CD4-positive, alpha-beta T cell treated with Interleukin-2 at 100 ng/mL for 4 hours (primary cell): ENCODE results near the gene OR2C1.

Experiments
- DNase-seq: peaks from one replicate; pipeline ENCODE4 v3.0.0-alpha.2; 2020; ENCODE audit warnings: low spot score

The OR2C1 gene

GRCh38 chr16:3355589-3355988, at the start of gene OR2C1:
OR2C1 (plus strand) TSS chr16:3355889; CDS start chr16:3355941, 52 bp downstream.
- DNase-seq = no peak

- DNase-seq = no peak
Observed at GRCh38 chr16:3306078-3306477, 49.6 kb upstream of the OR2C1 start.

DNA sequence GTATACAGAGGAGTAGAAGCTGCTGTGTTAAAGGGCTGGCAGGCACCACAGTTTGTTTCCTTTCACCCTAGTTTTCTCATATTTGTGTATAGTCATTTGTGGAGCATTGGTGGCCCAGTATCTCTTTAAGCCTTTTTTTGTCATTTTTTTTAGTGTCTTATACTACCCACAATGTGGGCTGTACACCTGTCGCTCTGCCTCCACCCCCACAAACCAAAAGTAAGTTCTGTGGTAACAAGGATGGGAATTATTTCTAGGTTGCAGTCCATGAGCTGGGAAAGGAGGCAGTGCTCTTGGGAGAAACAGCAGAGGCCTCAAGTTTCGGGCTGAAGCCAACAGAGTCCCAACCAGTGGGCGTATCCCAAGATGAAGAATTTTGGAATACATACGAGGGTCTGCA, 44.2 kb upstream of the OR2C1 start:
- DNase-seq = no peak

DNA sequence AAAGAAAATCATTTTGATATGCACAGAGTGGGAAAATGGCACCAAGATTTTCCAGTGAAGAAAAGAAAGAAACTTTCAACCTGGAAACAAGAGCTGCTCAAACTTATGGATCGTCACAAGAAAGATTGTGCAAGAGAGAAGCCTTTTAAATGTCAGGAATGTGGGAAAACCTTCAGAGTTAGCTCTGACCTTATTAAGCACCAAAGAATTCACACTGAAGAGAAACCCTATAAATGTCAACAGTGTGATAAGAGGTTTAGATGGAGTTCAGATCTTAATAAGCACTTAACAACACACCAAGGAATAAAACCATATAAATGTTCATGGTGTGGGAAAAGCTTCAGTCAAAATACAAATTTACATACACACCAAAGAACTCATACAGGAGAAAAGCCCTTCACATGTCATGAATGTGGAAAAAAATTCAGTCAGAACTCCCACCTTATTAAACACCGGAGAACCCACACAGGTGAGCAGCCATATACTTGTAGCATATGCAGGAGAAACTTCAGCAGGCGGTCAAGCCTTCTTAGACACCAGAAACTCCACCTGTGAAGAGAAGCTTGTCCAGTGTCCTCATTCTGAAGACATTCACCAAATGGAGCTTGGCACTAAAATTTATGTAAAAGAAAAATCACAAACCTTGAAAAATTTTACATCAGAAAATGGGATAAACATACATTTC, 38.2 kb upstream of the OR2C1 start:
- DNase-seq = no peak

- no peak for DNase-seq
Observed at GRCh38 chr16:3321816-3322215, 33.9 kb upstream of the OR2C1 start.

- DNase-seq = no peak
Observed at GRCh38 chr16:3327514-3327913, 28.2 kb upstream of the OR2C1 start.

- DNase-seq = no peak
Observed at GRCh38 chr16:3328104-3328503, 27.6 kb upstream of the OR2C1 start.

DNA sequence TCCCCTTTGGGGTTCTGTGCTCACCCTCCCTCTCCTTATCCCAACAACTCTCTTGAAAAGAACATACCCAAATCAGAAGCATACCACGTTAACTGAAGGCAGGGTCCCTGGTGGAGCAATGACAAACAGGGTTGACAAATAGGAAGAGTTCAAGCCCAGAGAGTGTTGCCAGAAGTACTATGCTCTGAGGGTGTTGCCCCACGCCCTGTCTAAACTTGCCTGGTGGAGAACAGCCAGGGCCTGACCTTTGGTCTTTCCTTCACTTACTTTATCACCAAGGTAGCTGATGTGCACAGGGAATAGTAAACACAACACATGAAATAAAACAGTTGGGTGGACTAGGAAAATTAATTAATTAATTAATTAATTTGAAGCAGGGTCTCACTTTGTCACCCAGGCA, 27.0 kb upstream of the OR2C1 start:
- DNase-seq = no peak

GRCh38 chr16:3346041-3346440, 9.6 kb upstream of the OR2C1 start:
- DNase-seq = no peak

GRCh38 chr16:3347586-3347985, 8.1 kb upstream of the OR2C1 start:
- no peak for DNase-seq

DNA sequence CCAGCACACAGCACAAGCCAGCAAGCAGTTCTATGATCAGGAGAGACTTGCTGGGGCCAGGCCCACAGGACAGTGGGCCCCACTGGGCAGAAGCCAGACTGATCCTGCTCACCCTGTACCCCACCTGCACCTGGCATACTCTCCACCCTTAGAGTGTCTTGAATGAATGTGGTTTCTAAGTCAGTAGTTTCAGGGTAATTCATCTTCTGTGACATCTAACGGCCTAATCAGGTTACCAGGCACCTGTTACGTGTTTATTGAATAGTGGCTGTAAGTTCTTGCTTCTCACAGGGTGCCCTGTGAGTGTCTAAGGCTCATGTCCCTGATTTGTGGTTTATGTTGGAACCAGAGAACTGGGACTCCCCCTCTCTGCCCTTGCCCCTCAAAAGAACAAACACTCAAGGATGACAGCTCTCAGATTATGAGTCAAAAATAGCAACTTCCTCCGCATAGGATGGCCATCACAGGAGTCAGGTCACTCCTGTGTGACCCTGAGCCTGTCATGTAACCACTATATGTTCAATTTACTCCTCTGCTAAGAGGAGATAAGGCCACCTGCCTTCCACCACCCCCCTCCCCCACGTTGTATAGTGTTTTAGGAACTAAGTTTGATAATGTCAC, 7.0 kb upstream of the OR2C1 start:
- DNase-seq = no peak

- DNase-seq = no peak
Observed at GRCh38 chr16:3349175-3349574, 6.5 kb upstream of the OR2C1 start.

DNA sequence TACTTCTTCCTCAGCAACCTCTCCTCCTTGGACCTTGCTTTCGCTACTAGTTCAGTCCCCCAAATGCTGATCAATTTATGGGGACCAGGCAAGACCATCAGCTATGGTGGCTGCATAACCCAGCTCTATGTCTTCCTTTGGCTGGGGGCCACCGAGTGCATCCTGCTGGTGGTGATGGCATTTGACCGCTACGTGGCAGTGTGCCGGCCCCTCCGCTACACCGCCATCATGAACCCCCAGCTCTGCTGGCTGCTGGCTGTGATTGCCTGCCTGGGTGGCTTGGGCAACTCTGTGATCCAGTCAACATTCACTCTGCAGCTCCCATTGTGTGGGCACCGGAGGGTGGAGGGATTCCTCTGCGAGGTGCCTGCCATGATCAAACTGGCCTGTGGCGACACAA, 429 bp downstream of the OR2C1 start:
- DNase-seq = no peak

GRCh38 chr16:3358871-3359270, 3.2 kb downstream of the OR2C1 start:
- DNase-seq = no peak

- no peak for DNase-seq
Observed at GRCh38 chr16:3362931-3363330, 7.2 kb downstream of the OR2C1 start.

DNA sequence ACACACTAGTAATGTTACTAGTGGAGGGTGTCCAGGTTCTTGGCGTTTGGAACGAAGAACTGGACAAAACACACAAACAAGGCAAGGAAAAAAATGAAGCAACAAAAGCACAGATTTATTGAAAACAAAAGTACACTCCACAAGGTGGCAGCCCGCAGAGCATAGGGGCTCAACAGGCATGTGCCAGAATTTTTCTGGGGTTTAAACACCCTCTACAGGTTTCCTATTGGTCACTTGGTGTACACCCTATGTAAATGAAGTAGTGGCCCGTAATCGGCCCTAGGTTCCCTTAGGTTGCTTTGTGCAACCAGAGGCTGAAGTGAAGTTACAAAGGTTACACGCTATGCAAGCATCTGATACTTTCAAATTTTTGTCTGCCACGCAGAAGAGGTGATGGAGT, 8.1 kb downstream of the OR2C1 start:
- no peak for DNase-seq

DNA sequence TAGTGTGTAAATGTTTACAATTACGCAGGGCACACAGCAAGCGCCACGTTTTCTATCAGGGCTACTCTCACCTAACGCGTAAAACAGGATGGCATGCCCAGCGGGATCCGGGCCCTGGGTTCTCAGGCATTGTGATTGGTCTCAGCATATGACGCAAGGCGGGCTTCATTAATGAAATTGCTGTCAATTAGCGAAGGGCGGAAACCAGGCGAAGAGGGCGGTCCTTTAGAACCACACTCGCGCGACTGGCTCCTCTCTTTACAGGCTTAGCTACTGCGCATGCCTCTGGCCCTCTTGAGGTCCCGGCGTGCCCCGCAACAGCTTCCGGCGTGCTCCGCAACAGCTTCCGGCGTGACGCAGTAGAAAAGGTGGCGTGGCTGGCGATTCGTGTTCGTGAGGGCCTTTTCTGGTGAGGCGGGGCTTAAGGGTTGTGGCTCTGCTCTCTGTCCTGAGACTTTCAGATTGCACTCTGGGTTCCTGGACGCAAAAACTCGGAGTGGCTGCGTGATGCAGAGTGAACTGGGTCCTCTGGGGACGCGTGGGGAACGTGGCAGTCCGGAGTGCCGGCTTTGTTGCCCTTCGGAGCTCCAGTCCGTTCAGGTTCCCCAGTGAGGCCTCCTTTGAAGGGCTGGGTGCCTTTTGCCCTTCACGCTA, 9.2 kb downstream of the OR2C1 start:
- peak; percentile 84 for DNase-seq

DNA sequence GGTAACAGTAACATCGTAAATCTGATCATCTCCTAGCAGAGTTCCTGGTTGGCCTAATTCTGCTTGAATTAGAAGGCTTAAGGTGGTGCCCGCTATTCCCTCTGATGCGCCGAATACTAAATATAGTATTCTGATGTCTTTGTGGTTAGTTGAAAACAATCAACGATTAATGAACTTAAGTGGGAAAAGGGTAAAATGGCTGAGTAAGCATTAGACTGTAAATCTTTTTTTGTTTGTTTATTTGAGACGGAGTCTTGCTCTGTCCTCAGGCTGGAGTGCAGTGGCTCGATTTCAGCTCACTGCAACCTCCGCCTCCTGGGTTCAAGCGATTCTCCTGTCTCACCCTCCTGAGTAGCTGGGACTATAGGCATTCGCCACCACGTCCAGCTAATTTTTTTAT, 13.4 kb downstream of the OR2C1 start:
- DNase-seq = no peak

GRCh38 chr16:3375680-3376079, 20.0 kb downstream of the OR2C1 start:
- DNase-seq = no peak

DNA sequence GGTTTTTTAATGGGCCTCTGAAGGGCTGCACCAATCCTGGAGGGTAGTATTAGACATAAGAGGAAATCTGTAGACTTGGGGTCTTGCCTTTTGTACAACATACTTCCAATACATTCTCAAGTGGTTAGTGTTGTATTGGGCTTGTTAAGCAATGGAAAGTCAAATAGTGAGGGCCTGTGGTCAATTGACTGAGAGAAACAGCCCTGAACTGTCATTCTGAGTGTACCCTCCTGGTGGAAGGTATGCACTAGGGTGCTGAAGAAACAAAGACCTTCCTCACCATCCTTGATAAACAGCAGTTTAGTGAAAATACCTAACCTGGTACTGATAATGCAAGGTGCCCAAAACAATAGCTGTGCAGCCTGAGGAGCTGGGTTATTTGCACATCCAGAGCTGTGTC, 22.2 kb downstream of the OR2C1 start:
- no peak for DNase-seq

GRCh38 chr16:3383045-3383448, 27.4 kb downstream of the OR2C1 start:
- no peak for DNase-seq

DNA sequence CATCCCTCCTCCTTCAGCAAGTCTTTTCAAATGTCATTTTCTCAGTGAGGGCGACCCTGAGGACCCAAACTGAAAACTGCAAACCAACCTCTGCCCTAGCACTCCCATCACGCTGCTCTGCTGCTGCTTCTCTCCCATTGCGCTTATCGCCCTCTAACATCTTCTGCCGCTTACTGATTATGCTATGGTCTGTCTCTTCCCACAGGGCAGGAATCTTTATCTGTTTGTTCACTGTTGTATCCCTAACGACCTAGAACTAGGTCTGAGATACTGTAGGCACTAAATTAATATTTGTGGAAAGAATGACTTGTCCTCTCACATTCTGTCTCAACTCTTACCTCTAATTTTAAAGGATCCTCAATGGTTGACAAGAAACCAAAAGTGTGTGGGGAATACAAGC, 32.6 kb downstream of the OR2C1 start:
- DNase-seq = no peak

GRCh38 chr16:3389663-3390338, 34.1 kb downstream of the OR2C1 start:
- DNase-seq = no peak
